KMS-11 (cell line): ENCODE data around the gene LCLAT1.

Experiments
- H2AFZ ChIP-seq: fragments of 200-600 bp; sonication (generic); 2 replicates; pipeline ENCODE4 v1.6.1; 2016; ENCODE audit warnings: antibody characterized with exemption, mixed run types, low read depth
- H3K27ac ChIP-seq: fragments of 200-600 bp; sonication (generic); 2 replicates; pipeline ENCODE4 v1.6.1; 2016; ENCODE audit warnings: mild to moderate bottlenecking, mixed run types
- H3K27me3 ChIP-seq: fragments of 200-600 bp; sonication (generic); 2 replicates; pipeline ENCODE4 v1.6.1; 2017; ENCODE audit warnings: mild to moderate bottlenecking, low read depth, mixed run types, moderate library complexity; ENCODE audit not compliant: insufficient read depth
- H3K36me3 ChIP-seq: fragments of 200-600 bp; sonication (generic); 2 replicates; pipeline ENCODE4 v1.6.1; 2017; ENCODE audit warnings: mild to moderate bottlenecking, mixed run types; ENCODE audit not compliant: insufficient read depth
- H3K4me1 ChIP-seq: fragments of 200-600 bp; sonication (generic); 2 replicates; pipeline ENCODE4 v1.6.1; 2016; ENCODE audit warnings: mild to moderate bottlenecking, low read depth, mixed run types; ENCODE audit not compliant: poor library complexity, severe bottlenecking
- H3K4me2 ChIP-seq: fragments of 200-600 bp; sonication (generic); 2 replicates; pipeline ENCODE4 v1.7.0; 2016; ENCODE audit warnings: mild to moderate bottlenecking, mixed run types
- H3K4me3 ChIP-seq: fragments of 200-600 bp; sonication (generic); IDR thresholded peaks from 2 replicates; pipeline ENCODE4 v1.6.1; 2017; ENCODE audit warnings: low read depth, low read length, mixed read lengths; ENCODE audit not compliant: insufficient read depth
- H3K79me2 ChIP-seq: fragments of 200-600 bp; sonication (generic); 2 replicates; pipeline ENCODE4 v1.6.1; 2016; ENCODE audit warnings: low read depth, mixed run types; ENCODE audit not compliant: insufficient read depth
- H3K9ac ChIP-seq: fragments of 200-600 bp; sonication (generic); 2 replicates; pipeline ENCODE4 v1.6.1; 2016; ENCODE audit warnings: mild to moderate bottlenecking, mixed run types
- H4K20me1 ChIP-seq: fragments of 200-600 bp; sonication (generic); 2 replicates; pipeline ENCODE4 v1.6.1; 2016; ENCODE audit warnings: mild to moderate bottlenecking, mixed run types; ENCODE audit not compliant: insufficient read depth
- CTCF ChIP-seq: fragments of 200-600 bp; sonication (generic); conservative IDR thresholded peaks from 2 replicates; pipeline ENCODE4 v1.6.1; 2017; ENCODE audit warnings: low read depth, mild to moderate bottlenecking, antibody characterized with exemption, low read length, moderate library complexity, mixed read lengths

Gene LCLAT1

GRCh38 chr2:30567317-30567716 lies 120.3 kb downstream of the LCLAT1 start:
- Histone ChIP-seq H3K27me3 (no peaks in the 10 kb centered on the region), H3K36me3 (no peaks in the 10 kb centered on the region; the same call in 1 of the 2 replicates), H3K79me2 (no peaks in the 10 kb centered on the region), H2AFZ (no peak overlapping the region), H3K4me3 (no peak overlapping the region), H4K20me1 (no peaks in the 10 kb centered on the region), H3K27ac (no peak overlapping the region), H3K4me1 (no peaks in the 10 kb centered on the region), H3K4me2 (no peak overlapping the region), H3K9ac (no peak overlapping the region)
- no peak for TF ChIP-seq CTCF

GRCh38 chr2:30569946-30570345 lies 122.9 kb downstream of the LCLAT1 start:
- Histone ChIP-seq H3K9ac (no peak overlapping the region), H3K27me3 (no peaks in the 10 kb centered on the region), H4K20me1 (no peaks in the 10 kb centered on the region), H2AFZ (no peak overlapping the region), H3K4me1 (no peaks in the 10 kb centered on the region), H3K4me2 (no peak overlapping the region), H3K4me3 (no peak overlapping the region), H3K79me2 (no peaks in the 10 kb centered on the region), H3K36me3 (no peaks in the 10 kb centered on the region; the same call in 1 of the 2 replicates), H3K27ac (no peak overlapping the region)
- no peak for TF ChIP-seq CTCF

GRCh38 chr2:30577151-30577550 lies 130.1 kb downstream of the LCLAT1 start:
- Histone ChIP-seq H3K9ac (no peak overlapping the region), H3K27ac (no peak overlapping the region), H3K4me2 (no peak overlapping the region), H3K27me3 (no peaks in the 10 kb centered on the region), H2AFZ (no peak overlapping the region), H3K4me3 (no peak overlapping the region), H3K36me3 (no peaks in the 10 kb centered on the region), H3K4me1 (no peaks in the 10 kb centered on the region), H4K20me1 (no peaks in the 10 kb centered on the region), H3K79me2 (no peaks in the 10 kb centered on the region)
- no peak for TF ChIP-seq CTCF

- Histone ChIP-seq H3K36me3 (no peaks in the 10 kb centered on the region), H3K9ac (no peak overlapping the region), H3K4me1 (peaks cover 11% of the 10 kb centered on the region), H3K27ac (no peak overlapping the region), H3K4me2 (no peak overlapping the region), H3K27me3 (no peaks in the 10 kb centered on the region), H2AFZ (no peak overlapping the region), H3K79me2 (no peaks in the 10 kb centered on the region), H3K4me3 (no peak overlapping the region), H4K20me1 (no peaks in the 10 kb centered on the region)
- TF ChIP-seq CTCF: no peak
Measured at GRCh38 chr2:30580391-30580790, 133.3 kb downstream of the LCLAT1 start.
